GM21786 (cell line): ENCODE data around the gene RNF224.

Source experiments
- ATAC-seq: cut with Tn5 transposase; IDR thresholded peaks from one replicate; pipeline ENCODE4 v1.9.1; 2021; ENCODE audit not compliant: unreplicated experiment

The RNF224 gene

DNA sequence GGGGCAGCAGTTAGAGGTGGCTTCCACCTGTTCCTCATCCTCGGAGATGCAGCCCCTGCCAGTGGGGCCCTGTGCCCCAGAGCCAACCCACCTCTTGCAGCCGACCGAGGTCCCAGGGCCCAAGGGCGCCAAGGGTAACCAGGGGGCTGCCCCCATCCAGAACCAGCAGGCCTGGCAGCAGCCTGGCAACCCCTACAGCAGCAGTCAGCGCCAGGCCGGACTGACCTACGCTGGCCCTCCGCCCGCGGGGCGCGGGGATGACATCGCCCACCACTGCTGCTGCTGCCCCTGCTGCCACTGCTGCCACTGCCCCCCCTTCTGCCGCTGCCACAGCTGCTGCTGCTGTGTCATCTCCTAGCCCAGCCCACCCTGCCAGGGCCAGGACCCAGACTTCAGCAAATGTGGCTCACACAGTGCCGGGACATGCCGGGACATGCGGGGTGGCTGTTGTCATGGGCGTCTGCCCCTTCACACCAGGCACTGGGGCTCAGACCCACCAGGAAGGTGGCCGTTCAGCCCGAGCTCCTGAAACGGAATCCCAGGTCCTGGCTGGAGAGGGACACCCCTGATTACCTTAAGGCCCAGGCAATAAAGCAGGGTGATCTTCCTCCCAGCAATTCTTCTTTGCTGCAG, 1.5 kb upstream of the RNF224 start:
- no peak for ATAC-seq

DNA sequence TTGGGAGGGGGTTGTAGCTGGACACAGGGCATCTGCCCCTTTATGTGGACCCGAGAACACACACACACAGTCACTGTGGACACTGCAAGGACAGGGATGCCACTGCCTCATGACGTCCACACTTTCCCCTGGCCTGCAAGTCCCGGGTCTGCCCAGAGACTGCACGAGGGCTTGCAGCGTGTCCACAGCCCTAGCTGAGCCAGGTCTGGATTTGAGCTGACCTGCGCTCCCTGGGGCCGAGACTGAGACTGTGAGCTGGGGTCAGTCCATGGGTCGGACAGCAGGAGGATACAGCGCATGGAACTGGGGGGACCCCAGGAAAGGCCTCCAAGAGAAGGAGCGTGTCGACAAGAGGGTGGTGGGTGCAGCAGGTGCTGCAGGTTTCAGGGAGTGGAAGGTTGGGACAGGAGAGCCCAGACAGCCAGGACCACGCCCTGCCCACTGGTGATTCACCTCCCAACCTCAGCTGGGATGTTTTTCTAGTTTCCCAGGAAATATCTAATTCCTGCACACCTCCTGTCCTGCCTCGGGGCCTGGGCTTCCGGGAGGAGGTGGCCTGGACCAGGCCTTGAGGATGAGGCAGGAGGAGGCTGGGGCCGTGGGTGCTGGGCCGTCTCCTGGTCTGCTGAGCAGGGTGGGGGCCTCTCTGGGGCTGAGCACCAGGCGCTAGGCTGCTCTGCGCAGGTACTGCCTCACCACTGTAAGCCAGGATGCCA, 806 bp upstream of the RNF224 start:
- no peak for ATAC-seq

DNA sequence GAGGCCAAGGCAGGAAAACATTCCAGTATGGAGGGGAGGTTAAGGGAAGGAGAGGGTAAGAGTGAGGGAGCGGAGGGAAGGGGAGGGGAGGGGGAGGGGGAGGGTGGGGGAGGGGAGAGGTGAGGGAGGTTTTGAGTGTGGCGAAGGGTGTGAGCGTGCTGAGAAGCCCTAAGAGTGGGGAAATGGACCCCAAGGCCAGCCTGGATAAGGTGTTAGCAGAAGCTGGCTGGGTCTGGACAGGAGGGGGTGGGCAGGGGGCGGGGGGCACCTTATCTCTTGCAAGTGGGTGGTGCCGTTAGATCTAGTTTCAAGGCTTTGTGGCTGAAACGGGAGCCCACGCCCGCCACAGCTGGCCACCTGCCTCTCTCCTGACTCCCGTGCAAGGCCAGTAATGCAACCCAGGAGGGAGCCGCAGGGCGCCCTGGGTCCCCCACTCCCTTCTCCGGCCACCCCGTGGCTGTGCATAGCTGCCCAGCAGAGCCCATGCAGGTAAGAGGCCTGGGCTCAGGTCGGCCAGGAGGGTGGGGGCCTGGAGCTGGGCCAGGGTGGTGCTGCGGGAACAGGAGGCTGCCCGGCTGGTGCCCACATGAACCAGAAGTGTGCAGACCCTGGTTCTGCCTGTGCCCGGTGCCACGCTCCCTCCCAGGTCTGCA, 677 bp downstream of the RNF224 start:
- no peak for ATAC-seq

DNA sequence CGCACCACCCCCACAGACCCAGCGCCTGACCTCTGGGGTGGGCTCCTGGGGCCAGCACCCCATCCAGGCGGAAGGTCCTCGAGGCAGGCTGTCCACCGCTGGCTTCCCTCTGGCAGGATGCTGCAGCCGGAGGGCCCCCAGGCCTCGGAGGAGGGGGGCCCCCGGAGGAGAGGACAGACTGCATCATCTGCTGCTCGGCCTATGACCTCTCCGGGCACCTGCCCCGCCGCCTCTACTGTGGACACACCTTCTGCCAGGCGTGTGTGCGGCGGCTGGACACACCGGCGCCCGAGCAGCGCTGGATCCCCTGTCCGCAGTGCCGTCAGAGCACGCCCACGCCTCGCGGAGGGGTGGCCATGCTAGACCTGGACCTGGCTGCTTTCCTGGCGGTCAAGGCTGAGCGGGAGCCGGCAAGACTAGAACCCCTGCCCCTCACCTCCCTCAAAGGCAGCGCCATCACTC, 1.2 kb downstream of the RNF224 start:
- no peak for ATAC-seq

DNA sequence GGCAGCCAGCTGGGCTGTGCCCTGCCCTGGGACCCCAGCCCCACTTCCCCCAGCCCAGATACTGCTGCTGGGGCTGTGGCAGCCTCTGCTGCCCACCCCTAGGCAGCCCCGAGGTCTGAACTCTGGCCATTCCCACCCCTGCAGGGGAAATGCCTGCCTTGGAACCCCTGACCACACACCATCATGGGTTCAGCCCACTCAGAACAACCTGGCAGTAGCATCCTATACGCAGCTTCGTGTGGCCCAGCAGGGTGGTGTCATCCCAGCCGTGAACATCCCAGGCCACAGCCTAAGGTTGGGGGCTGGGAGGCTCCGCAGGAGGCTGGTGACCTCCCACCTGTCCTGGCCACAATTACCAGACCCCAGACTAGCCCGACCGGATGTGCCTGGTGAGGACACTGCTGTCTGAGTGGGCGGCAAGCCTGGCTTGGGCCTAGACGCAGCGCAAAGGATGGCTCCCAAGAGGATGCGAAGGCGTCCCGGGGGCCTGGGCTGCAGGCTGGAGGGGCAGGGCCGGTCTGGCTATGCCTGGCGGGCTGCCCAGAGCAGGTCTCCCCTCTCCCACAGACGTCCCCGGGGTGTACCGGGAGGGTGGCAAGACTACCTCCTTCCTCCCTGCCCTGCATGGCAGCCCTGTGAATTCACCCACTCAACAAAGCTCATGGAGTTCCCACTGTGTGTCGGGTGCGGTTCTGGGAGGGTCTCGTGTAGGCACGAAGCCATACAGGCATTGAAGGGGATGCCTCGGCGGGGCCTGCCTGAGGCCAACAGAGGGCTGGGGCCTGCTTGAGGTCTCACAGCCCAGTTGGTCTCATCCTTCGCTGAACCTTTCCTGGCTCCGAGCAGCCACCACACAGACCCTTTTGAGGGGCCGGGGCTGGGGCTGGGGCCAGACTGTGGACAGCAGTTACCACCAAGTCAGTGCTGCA, 1.9 kb downstream of the RNF224 start:
- ATAC-seq: no peak

DNA sequence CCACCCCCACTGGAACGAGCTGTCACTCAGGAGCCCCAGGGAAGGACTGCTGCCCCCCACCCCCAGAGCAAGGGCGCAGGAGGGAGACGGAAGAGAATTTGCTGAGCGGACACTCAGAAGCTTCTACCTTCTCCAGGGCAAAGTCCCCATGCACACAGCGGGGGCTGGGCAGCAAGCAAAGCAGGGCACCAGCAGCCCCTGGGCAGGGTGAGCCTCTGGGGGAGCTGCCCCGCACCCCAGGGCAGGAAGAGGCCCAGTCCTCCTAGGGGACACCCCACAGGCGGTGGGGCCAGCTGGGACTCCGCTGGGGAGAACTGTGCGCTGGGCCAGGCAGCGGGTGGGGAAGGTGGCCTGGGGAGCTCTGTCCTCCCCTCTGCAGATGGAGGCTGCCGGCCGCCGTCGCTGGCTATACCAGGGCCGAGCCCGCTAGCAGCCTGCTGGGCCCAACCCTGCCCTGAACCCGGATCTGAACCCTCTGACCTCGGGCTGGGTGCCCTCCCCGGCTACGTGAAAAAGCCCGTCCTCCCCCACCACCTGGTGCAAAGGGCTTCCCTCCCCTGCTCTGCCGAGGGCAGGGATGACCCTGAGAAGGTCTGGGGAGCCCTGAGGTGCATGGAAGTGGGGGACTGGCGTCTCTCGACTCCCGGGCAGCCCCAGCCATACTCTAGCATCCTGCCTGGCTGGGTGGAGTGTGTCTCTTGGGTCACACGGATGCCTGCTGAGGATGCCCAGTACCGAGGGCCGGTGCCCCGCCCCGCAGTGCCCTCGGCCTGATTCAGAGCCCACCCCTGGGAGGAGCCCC, 2.8 kb downstream of the RNF224 start:
- ATAC-seq: no peak

DNA sequence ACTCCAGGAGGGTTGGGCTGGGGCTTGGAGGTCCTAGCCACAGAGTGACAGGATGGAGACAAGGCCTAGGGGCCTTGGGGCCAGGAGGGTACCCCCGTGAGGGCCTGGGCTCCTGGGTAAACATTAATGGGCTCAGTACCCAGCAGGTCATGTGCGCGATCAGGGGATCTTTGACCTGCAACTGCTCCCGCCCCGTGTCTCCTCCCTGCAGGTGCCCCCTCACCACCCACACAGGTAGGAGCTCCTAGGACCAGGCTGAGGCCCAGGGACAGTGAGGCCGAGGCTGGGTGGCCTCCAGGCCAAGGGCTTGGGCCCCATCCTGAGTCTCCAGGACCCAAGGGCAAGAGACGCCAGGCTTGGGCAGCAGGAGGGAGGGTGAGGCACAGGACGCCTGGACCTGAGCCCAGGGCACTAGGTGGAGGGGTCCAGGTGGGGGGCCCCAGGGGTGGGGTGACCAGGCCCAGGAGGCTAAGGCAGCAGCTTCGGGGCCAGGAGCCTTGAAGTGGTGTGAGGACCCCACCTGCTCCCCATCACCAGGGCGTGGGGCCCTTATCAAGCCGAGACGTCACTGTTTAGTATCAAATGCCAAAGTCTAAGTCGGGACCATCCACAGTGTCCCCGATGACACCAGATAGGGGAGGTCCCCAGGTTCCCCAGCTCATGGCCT, 3.5 kb downstream of the RNF224 start, which contains the start of gene SLC34A3:
TSS of gene SLC34A3 (plus strand) at position 197 of the 667 bp plus-strand sequence. CDS start 802 bp downstream, outside the sequence.
- ATAC-seq: no peak

DNA sequence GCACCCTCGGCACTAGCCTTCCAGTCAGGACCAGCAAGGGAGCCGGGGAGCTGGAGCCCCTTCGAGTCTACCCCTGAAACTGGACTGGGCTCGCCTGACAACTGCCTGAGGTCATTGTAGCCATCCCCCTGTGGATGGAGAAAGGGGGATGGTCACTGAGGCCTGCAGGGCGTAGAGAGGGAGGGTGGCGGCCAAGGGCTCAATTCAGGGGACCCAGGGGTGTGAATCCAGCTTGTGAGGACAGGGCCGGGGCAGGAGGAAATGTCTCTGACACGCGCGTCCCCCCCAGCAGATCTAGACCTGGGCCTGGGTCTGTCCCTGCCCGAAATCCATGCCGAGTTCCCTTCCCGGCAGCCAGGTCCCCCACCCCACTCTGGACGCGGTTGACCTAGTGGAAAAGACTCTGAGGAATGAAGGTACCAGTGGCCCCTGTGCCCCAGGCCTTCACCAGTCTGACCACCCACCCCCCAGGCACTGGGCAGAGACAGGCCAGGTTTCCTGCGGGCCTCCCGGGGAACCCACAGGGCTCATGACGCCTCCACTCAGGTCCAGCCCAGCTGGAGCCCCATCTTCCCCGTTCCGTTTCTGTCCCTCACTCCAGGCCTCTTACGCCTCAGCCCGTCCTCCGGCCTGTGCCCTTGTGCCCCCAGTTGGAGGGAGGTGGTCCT, 4.2 kb downstream of the RNF224 start:
- ATAC-seq: no peak

DNA sequence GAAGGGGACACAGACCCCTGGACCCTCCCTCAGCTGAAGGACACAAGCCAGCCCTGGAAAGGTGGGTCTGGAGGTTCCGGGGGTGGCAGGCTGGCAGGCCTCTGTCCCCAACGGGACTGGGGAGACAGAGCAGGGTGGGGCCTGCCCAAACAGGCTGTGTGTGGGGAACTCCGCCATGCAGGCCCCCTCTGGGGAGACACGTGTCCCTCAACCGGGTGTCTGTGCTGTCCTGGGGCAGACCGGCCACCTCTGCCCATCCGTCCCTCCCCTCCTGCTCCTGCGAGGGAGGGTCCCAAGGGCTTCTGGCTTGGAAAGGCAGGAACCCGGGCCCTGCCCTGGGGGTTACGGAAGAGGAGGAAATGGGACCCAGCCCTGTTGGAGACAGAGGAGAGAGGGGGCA, 4.8 kb downstream of the RNF224 start:
- ATAC-seq: no peak

DNA sequence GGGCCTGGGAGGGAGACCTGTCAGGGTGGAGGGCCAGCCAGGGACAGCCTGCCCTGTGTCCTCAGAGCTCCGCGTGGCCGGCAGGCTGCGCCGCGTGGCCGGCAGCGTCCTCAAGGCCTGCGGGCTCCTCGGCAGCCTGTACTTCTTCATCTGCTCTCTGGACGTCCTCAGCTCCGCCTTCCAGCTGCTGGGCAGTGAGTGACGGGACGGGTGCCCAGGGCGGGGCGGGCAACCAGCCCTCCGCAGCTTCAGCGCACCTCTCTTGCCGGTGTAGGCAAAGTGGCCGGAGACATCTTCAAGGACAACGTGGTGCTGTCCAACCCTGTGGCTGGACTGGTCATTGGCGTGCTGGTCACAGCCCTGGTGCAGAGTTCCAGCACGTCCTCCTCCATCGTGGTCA, 5.2 kb downstream of the RNF224 start:
- ATAC-seq: no peak

DNA sequence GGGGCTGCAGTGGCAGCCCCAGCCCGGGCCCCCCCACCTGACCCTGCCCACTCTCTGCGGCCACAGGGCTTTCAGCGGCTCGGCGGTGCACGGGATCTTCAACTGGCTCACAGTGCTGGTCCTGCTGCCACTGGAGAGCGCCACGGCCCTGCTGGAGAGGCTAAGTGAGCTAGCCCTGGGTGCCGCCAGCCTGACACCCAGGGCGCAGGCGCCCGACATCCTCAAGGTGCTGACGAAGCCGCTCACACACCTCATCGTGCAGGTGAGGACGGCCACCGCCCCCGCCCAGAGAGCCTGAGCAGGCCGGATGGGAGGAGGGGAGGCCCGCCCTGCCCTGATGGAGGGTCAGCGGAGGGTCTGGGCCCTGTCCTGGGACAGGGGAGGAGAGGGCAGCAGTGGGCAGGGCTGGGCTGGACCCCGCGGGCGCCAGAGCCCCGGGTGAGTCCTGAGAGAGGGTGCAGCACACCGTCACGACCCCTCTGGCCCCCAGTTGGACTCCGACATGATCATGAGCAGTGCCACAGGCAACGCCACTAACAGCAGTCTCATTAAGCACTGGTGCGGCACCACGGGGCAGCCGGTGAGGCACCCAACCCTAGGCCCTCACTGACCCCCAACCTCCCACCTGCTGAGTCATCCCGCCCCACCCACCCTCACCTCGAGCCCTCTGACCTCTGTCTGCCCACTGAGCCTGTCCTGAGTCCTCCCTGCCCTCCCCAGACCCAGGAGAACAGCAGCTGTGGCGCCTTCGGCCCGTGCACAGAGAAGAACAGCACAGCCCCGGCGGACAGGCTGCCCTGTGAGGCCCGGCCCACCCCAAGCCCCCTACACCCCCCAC, 6.1 kb downstream of the RNF224 start:
- ATAC-seq: no peak

DNA sequence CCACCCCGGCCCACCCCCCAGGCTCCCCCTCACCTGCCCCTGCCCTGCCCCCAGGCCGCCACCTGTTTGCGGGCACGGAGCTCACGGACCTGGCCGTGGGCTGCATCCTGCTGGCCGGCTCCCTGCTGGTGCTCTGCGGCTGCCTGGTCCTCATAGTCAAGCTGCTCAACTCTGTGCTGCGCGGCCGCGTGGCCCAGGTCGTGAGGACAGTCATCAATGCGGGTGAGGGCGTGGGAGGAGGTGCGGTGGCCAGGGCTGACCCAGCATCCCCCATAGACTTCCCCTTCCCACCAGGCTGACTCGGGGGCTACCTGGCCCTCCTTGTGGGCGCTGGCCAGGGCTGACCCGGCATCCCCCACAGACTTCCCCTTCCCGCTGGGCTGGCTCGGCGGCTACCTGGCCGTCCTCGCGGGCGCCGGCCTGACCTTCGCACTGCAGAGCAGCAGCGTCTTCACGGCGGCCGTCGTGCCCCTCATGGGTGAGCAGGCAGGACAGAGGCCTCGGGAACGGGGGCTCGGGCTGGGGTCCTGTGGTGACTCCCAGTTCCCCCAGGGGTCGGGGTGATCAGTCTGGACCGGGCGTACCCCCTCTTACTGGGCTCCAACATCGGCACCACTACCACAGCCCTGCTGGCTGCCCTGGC, 6.9 kb downstream of the RNF224 start:
- ATAC-seq: no peak

DNA sequence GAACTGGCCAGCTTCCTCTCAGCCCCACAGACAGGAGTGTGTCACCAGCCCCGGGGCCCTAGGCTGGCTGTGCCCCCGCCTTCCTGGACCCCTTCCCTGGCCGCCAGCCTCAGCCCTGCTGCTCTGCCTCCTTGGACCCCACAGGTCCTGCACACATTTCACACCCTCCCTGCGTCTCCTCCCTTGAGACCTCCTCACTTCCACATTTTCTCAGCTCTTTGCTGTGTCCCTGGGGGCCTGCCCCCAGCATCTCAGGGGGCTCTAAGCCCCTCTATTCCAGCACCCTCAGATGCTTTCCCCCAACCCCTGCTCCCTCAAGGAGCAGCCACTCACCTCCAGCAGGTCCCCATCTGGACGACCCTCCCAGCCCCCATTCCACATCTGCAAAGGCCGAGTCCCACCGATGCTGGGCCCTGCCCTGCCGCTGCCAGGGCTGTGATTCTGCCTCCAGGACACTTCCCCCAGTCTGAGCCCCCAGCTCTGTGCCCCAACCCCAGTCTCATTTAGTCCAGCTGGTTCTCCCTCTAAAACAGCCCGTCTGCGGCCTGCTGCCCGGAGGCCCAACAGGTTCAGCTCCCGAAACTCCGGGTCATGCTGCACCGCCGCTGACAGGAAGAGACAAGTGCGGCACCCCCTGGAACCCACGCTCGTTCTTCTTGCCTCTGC, 7.6 kb downstream of the RNF224 start:
- no peak for ATAC-seq

DNA sequence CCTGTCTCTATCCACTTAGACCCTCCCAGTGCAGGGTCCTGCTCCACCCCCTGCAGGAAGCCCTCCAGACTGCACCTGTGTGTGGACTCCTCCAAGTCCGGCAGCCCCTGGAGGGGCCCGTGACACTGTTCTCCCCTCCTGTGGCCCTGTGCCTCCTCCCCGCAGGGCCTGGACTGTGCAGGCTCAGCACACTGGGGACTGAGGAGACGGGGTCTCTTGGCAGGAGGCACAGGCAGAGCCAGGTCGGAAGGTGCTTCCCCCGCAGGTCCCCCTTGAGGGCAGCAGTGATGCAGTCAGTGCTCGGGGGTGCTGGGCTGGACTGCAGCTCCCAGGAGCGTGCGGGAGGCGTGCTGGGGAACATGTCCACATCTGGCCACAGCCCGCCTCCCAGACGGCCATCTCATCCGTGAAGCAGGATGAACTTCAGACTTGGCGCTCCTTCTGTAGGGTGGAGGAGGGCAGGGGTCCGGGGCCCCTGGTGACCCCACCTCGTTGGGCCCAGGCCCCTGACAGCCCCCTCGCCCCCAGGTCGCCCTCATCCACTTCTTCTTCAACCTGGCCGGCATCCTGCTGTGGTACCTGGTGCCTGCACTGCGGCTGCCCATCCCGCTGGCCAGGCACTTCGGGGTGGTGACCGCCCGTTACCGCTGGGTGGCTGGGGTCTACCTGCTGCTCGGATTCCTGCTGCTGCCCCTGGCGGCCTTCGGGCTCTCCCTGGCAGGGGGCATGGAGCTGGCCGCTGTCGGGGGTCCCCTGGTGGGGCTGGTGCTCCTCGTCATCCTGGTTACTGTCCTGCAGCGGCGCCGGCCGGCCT, 8.3 kb downstream of the RNF224 start:
- no peak for ATAC-seq

DNA sequence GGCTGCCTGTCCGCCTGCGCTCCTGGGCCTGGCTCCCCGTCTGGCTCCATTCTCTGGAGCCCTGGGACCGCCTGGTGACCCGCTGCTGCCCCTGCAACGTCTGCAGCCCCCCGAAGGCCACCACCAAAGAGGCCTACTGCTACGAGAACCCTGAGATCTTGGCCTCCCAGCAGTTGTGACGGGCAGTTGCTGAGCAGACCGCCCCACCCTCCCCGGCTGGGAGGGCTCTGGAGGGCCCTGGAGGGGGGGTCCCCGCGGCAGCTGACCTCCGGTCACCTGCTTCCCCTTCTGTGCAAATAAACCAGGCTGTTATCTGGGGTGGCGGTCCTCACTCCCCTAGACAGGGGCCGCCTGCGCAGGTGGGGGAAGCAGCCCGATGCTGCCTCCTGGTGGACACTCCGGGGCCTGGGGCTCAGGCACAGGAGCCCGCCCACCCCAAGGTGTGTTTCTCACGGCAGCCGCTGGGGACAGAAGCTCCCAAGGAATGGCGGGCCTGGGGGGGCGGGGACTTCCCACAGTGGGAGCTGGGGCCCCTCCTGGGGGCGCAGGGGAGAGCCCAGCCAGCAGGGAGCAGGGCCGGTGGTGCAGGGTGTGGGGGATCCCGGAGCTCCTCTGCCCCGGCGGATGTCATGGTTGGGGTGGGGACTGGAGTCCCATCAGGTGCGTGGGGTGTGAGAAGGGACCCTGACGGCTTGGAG, 9.1 kb downstream of the RNF224 start:
- ATAC-seq: no peak

DNA sequence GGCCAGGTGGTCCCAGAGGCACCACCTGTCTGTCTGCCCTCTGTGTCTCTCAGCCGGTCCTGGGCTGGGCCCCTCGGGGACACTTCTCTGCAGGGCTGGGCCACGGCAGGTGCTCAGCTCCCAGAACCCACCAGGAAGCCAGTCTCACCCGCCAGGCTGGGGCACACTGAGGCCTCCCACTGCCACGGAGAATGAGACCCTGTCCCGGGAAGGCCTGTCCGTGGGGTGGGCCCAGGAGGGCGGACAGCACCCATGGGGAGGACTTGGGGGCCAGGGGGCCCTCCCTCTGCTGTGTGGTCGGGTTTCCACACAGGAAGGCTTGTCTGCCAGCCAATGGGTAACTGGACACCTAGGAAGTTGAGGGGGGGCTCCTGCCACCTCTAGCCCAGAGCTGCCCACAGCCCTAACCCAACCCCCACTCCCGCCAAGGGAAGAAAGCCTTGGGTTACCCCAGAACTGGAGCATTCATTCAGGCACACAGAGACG, 9.7 kb downstream of the RNF224 start:
- ATAC-seq: no peak
